GM18520 (cell line): ENCODE results near the gene OR1D2.
"Not testable (repeated sequence)": the region's sequence is repeated elsewhere in the genome, so short reads cannot be mapped to it uniquely, and the experiment has no call there.

ENCODE experiments used
- ATAC-seq: cut with Tn5 transposase; IDR thresholded peaks from one replicate; pipeline ENCODE4 v1.9.1; 2021; ENCODE audit not compliant: unreplicated experiment

OR1D2 gene, protein sequence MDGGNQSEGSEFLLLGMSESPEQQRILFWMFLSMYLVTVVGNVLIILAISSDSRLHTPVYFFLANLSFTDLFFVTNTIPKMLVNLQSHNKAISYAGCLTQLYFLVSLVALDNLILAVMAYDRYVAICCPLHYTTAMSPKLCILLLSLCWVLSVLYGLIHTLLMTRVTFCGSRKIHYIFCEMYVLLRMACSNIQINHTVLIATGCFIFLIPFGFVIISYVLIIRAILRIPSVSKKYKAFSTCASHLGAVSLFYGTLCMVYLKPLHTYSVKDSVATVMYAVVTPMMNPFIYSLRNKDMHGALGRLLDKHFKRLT

DNA sequence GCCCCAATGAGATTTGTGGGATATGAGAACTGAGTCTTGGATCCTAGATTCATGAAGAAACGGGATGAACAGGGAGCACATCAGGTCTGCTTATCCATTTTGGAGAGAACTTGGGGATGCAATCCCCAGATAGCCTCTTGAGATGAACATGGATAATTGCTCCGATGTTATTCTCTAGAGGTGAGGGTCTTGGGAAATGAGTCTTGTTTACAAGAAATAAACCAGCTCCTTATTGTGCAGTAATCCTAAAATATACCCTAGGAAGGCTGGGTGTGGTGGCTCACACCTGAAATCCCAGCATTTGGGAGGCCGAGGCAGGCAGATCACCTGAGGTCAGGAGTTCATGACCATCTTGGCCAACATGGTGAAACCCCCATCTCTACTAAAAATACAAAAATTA is at the start of gene OR1D2:
Gene OR1D2 (minus strand): TSS at position 101 of the 400 bp plus-strand sequence. CDS start 11,426 bp downstream, outside the sequence.
- ATAC-seq, result no peak

DNA sequence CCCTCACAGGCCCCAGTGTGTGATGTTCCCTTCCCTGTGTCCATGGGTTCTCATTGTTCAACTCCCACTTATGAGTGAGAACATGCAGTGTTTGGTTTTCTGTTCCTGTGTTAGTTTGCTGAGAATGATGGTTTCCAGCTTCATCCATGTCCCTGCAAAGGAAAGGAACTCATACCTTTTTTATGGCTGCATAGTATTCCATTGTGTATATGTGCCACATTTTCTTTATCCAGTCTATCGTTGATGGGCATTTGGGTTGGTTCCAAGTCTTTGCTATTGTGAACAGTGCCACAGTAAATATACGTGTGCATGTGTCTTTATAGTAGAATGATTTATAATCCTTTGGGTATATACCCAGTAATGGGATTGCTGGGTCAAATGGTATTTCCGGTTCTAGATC is 33.3 kb upstream of the OR1D2 start:
- not testable (repeated sequence) for ATAC-seq

DNA sequence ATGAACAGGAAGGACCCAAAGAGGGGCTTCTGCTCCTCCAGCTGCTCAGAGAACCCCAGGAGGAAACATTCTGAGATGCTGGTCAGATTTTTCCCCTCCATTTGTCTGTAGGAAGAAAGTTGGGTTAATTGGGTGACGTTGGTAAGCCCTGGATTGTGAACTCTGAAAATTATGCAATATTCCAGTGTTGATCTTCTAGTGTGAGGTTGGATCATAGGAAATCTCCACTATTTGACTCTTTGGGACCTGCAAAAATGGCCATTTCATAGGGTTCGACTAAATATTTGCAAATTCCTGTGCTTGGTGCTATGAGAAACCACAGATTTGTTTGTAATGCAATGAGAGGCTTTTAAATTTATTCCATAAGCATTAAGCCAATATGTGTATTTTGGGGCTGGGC is 23.2 kb upstream of the OR1D2 start, which contains the start of gene OR1G1:
Gene OR1G1 (minus strand): TSS at position 101 of the 400 bp plus-strand sequence. CDS start 0 bp downstream, at position 101.
- ATAC-seq, result no peak

DNA sequence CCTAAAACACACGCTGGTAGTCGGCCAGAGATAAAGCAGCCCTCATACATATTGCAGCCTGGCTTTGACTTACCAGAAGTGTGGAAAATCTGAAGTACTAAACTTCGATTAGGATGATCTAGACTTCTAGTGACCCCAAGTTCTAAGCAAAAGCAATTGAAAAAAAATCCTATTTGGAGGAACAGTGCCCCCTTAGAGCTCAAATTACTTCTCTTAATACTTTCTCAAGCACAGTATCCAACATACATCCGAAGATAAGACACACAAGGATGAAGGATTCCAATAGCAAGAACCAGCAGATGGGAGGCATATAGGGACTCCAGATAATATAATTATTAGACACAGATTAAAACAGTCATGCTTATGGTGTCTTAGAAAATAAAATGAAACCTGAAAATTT is 30.4 kb downstream of the OR1D2 start:
- ATAC-seq, result not testable (repeated sequence)

DNA sequence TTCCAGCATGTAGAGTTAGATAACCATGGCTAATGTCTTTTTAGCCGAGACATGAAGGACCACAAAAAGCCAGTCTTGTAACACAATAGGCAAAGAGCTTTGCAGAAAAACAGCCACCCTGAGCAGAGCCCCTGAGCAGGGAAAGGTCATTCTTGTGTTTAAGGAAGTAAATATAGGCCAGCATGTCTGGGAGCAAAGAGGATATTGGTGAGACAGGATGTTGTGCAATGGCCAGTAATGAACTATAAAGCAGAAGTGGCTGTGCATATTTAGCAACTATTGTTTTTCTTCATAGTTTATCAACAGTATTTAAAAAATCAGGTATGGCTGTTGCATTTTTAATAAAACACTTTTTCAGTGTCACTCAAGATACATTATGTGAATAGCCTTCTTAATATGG is 39.0 kb downstream of the OR1D2 start:
- ATAC-seq, result not testable (repeated sequence)

DNA sequence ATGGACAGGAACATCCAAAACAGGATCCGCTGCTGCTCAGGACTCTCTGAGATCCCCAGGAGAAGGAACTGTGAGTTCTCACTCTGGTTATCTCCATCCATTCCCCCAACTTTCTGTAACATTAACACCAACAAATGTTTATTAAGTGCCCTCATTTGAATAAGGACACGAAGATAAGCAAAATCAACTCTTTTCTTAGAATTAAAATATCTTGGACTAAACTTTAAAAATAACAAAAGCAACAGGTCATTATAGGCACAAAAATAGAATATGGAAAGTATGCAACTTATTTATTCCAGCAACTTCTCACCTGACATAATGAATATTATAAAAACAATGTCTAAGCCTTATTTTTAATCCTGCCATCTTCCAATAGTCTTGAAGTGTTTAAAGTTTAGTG is 40.7 kb downstream of the OR1D2 start, which contains the start of gene OR1D5:
Gene OR1D5 (minus strand): TSS at position 101 of the 400 bp plus-strand sequence. CDS start 0 bp downstream, at position 101.
- ATAC-seq, result not testable (repeated sequence)

DNA sequence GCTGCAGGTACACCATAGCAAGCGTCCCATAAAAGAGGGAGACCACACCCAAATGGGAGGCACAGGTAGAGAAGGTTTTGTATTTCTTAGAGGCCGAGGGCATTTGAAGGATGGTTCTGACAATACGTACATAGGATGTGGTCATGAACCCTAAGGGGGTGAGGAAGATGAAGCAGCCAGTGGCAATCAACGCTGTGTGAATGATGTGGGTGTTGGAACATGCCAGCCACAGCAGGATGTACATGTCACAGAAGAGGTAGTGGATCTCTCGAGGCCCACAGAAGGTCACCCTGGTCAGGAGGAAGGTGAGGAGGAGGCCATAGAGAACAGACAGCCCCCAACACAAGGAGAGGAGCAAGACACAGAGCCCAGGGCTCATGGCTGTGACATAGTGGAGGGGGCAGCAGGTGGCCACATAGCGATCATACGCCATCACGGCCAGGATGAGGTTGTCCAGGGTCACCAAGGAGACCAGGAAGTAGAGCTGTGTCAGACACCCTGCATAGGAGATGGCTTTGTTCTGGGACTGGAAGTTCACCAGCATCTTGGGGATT is 41.3 kb downstream of the OR1D2 start:
- ATAC-seq, result not testable (repeated sequence)

DNA sequence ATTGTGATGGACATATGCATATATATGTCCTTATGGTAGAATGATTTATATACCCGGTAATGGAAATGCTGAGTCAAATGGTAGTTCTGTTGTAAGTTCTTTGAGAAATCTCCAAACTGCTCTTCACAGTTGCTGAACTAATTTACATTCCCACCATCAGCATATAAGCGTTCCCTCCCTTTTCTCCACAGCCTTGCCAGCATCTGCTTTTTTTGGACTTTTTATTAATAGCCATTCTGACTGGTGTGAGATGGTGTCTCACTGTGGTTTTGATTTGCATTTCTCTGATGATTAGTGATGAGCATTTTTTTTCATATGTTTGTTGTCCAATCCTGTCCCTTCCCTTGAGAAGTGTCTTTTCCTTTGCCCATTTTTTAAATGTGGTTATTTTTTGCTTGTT is 49.4 kb downstream of the OR1D2 start:
- ATAC-seq, result not testable (repeated sequence)

DNA sequence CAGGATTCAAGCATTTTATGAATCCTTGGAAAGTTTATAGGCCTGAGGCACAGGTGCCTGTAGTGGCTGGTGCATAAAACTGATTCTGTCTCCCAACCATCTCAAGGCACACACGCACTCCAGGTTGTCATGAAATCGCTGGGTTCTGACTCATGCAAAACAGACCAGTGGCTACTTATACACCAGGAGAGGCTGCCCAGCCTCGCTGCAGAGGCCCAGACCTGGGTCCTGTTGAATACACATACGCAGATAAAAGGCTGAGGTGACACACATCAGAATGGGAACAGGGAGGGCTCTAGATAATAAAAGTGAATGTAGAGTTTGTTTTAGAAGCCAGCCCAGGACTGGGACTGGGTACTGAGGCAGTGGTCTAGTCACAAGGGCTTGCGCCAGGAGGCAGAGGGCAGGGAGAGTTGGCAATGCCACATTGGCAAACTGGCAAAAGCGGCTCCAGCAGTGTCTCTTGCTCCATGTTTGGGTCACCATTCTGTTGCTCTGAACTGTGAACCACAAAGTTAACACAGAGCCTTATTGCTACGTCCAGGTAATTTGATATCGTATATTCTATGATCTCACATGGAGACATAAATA is 54.4 kb downstream of the OR1D2 start:
- ATAC-seq, result no peak

DNA sequence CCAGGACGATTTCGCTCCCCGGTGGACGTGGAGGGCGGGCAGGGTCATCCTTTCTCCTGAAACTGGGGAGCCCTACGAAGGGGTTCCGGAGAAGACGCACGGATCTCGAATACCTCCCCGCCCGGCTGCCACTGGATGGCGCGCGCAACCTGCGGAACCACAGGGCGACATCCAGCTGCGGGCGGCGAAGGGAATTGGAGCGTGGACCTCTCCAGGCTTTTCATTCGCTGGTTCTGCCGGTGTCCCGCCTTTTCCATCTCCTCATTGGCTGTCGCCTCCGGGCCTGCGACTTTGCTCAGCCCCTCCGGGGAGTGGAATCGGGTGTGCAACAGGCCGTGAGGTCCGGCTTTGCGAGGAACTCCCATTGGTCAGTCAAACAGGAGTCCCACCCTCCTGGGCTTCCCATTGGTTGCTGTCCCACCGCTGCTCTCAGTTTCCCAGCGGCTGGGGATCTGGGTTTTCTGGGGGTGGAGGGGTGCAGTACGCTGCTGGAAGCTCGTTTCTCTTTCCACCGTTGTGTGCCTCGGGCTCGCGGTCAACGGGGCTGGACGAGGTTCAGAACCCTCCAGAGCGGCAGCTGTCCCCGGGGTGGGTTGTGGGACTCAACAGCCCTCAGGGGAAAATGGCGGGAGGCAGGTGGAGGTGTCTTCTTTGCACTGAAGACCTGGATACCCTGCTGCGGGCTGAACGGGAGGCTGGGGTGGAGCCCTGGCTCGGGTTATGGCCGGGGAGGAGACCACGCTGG is 55.3 kb downstream of the OR1D2 start:
- no peak for ATAC-seq

DNA sequence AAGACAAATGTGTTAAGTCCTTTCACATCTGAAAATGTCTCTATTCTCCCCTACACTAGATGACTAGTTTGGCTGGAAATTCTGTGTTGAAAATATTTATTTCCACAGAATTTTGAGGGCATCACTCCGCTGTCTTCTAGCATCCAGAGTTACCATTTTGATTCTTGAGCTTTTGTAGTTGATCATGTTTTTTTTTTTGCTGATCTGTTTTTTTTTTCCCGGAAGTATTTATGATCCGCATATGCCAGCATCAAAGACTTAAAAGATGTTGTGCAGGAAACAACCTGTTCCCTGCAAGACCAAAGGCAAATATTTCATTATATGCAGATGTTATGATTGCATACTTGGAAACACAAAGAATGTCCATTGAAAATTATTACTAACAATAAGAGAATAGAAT is 57.5 kb downstream of the OR1D2 start:
- ATAC-seq, result no peak

DNA sequence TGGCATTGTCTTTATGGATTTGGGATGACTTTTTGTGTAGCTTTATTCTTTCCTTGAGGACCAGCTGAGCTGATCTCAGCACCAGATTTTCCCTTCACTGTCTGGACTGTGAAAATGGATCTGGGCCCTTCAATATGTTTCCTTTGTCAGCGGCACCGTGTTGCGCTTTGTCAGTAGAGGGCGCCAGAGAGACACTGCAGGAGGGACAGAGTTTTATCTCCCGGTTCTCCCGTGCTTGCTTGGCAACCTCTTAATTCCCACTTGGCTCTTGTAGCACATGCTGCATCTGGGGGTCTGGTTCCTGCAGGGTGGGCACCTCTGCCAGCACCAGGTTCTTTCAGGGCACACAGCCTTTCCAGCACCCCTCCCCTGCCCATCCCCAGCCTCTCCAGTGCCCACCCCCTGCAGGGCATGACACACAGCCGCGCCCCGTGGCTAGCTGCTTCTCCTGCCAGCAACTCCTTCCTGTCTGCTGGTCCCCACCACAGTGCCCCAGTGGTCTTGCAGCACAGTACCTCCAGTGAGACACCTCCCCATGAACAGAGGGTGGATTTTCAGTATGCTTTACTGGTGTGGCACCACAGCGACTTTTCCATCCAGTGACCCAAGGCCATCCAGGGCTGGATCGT is 60.4 kb downstream of the OR1D2 start:
- ATAC-seq, result no peak

DNA sequence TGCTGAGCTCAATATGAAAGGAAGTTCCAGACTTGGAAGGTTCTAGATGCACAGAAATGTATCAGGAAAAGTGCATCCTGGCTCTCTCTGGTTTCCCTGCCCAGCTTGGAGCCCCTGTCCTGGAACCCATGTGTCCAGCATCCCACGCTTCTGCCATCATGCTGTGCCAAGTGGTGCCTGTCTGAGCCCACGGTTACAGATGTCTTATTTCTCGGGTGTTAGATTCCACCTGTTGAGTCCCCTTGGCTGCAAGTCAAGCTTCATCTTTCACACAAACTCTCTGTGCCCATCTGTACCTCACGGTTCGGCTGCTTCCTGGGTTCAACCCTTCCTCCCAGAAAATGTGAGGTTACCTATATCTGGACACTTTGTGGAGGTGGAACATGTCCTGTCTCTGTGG is 63.3 kb downstream of the OR1D2 start:
- no peak for ATAC-seq

DNA sequence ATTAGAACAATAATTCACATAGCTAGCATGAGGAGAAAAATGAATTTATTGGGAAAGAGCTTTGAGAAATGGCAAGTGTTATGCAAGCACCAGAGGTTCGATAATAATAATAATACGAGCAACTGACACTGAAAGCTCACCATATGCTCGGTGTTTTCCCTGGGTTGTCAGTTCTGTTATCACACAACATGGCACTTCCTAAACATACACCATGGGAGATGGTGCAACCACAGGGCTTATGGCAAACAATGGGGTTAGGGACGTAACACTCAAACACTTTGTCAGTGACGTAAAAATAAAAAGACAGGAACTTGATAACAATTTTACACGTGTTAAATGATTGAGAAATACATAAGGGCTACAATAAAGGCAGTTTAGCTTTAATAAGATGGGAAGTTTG is 64.5 kb downstream of the OR1D2 start:
- ATAC-seq, result no peak

DNA sequence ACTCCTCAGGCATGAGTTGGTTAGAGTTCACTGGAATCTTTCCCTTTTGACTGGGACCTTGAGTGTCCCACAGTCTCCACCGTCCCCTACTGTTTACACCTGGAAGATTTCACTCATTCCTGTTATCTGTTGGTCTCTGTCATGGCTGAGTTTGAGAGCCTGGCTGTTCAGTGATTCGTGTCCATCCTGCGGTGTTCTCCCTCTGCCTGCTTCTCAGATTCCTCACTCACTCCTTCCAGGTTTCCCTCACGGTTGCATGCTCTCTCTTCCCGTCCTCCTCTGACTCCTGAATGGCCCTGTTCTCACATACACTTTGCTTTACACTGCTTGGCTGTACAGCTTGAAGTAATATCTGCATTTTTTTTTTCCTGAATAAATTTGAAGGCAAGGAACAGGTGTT is 65.3 kb downstream of the OR1D2 start:
- ATAC-seq, result no peak
